Ovary (tissue), 9 donors: ENCODE data around the gene PCDHGA6. TPM values are rescaled to one million over a fixed set of nuclear protein-coding genes. Genes with fewer than 3 reads are reported as not detected.

ENCODE experiments used
- DNase-seq, 5 donors: peaks; one replicate each; pipeline ENCODE4 v3.0.0-alpha.2; 2019 to 2020
- H3K27ac ChIP-seq, 2 donors: fragments of 200-600 bp; one replicate each; pipeline versions ENCODE4 v1.5.1 to v1.8.0; 2019 to 2022
- H3K27me3 ChIP-seq: fragments of 200-600 bp; one replicate; pipeline ENCODE4 v1.8.0; 2022
- H3K36me3 ChIP-seq: fragments of 200-600 bp; sonication (generic); one replicate; pipeline ENCODE4 v1.5.1; 2019
- H3K4me1 ChIP-seq: one replicate; pipeline ENCODE4 v1.8.1; 2013; ENCODE audit warnings: mild to moderate bottlenecking, moderate library complexity; ENCODE audit not compliant: insufficient read depth
- H3K4me3 ChIP-seq: fragments of 200-600 bp; sonication (generic); one replicate; pipeline ENCODE4 v1.5.1; 2017
- H3K9me3 ChIP-seq, 2 donors: fragments of 200-600 bp in 1 of 2; sonication (generic) in 1 of 2; one replicate each; pipeline versions ENCODE4 v1.5.1 to v1.8.1; 2013 to 2019; ENCODE audit warnings: mild to moderate bottlenecking in 1 of 2, moderate library complexity in 1 of 2
- CTCF ChIP-seq, 3 donors: fragments of 450-650 bp in 2 of 3; fragments of 200-600 bp in 1 of 3; IDR thresholded peaks; one replicate each; pipeline versions ENCODE4 v1.5.1 to v1.8.0; 2016 to 2022; ENCODE audit warnings: antibody characterized with exemption in 3 of 3, mild to moderate bottlenecking in 1 of 3
- EP300 ChIP-seq: sonication (generic); formaldehyde crosslinking; IDR thresholded peaks from one replicate; pipeline ENCODE4 v1.6.1; 2017; ENCODE audit warnings: antibody characterized with exemption
- POLR2A ChIP-seq: fragments of 450-650 bp; IDR thresholded peaks from one replicate; pipeline ENCODE4 v1.6.1; 2017; ENCODE audit warnings: antibody characterized with exemption, mild to moderate bottlenecking, moderate library complexity
- WGBS, 3 donors: extraction: QIAGEN DNeasy Blood & Tissue Kit in 1 of 3; methylation state at CpG; one replicate each; pipeline versions ENCODE4 v1.1.5 to v1.1.7; 2013 to 2017; 5-methylcytosine and 5-hydroxymethylcytosine counted together
- intact Hi-C, 4 donors: fragments of 100-400 bp; cut with DNase I; formaldehyde crosslinking; loops; one replicate each; pipeline versions ENCODE4 v1.11.0 to v1.15.1; 2022 to 2023
- polyA plus RNA-seq, 2 donors: library from polyadenylated mRNA; stranded (reverse); fragments of 200-250 nt in 1 of 2; fragments of 350-450 nt in 1 of 2; fragmentation: Illumina TruSeq in 1 of 2; extraction: RNeasy Lipid Tissue Mini Kit (QIAGEN cat#74804) in 1 of 2; gene quantifications; one replicate each; pipeline ENCODE4 v1.2.3, GENCODE V29; 2013 to 2014
- total RNA-seq, 7 donors: library from RNA; depleted of rRNA in 2 of 7; stranded (reverse); fragments of >200 nt in 2 of 7; fragmentation: NEBNext Ultra II Directional in 3 of 7; extraction: Animal tissue kit (Norgen Biotek cat#: 25700) in 3 of 7; gene quantifications; one replicate each; pipeline versions ENCODE4 v1.1.0 to v1.2.4, GENCODE V29; 2016 to 2023
- donor health status: DM: no; HTN: no; CAD: no; lungs with moderate emphysema.
- donor health status: DM: no; HTN: no; CAD: no.
- donor health status: Bipolar disorder and iron deficiency.
- donor health status: DM: yes; HTN: yes; CAD: no.
- donor health status: DM: no; HTN: no; CAD: no.
- donor health status: DM: yes; HTN: yes; CAD: no.

The PCDHGA6 gene
- total and polyA plus RNA-seq, 9 donors: 3.6 to 14.5 (median 8.5) TPM

DNA sequence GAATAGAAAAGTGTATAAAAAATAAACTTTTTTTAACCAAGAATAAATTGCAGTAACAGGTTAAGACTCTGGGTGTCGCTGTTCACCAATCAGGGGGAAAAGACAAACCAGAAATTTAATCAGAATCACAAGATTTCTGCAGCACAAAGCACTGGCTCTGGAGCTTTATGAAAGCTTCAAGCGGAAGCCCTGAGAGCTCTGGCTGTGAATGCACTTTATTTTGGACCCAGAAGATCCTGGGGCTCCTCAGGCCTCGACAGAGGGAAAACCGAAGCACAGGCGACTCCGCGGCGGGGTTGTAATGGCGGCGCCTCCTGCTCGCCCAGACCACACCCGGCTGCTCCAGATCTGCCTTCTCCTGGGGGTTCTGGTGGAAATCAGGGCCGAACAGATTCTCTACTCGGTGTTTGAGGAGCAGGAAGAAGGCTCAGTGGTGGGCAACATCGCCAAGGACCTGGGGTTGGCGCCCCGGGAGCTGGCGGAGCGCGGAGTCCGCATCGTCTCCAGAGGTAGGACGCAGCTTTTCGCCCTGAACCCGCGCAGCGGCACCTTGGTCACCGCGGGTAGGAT lies 18.7 kb upstream of the PCDHGA6 start, which contains the start of gene PCDHGA4:
TSS of gene PCDHGA4 (plus strand) at position 122 of the 570 bp plus-strand sequence. CDS start at position 209, 87 bp downstream.
- peak within 1 kb of the TSS; percentile 10 for H3K4me3 ChIP-seq
- intact Hi-C loops: no loop called here
- no peak for DNase-seq
- H3K27me3 ChIP-seq: no peaks in the 10 kb centered on the region
- TF ChIP-seq CTCF (IDR thresholded peaks at IDR 0.05) (no peak), POLR2A (no peak), EP300 (no peak)
- 9 to 19% (median 11%) methylated on average over 29 of the region's 29 CpGs for WGBS, 3 donors
- no peak within 1 kb of the TSS for H3K27ac ChIP-seq
- H3K9me3 ChIP-seq: peaks cover 7 to 52% of the 10 kb centered on the region in 2 donors
- no peaks in the 10 kb centered on the region for H3K4me1 ChIP-seq
- H3K36me3 ChIP-seq: no peaks in the 10 kb centered on the region

- no peak for TF ChIP-seq EP300
- TF ChIP-seq CTCF (IDR thresholded peaks at IDR 0.05): no peak
- no peak for TF ChIP-seq POLR2A
- WGBS, 3 donors: 43 to 62% (median 53%) methylated on average over 24 of the region's 24 CpGs
- no peaks in the 10 kb centered on the region for H3K27me3 ChIP-seq
- H3K9me3 ChIP-seq: peaks cover 7 to 52% of the 10 kb centered on the region in 2 donors
- no peak overlapping the region for H3K27ac ChIP-seq
- H3K4me1 ChIP-seq: no peaks in the 10 kb centered on the region
- intact Hi-C loops: no loop called here
- DNase-seq: no peak
- H3K36me3 ChIP-seq: no peaks in the 10 kb centered on the region
- no peak overlapping the region for H3K4me3 ChIP-seq
Observed at GRCh38 chr5:141355641-141356040, 18.1 kb upstream of the PCDHGA6 start.

- Histone ChIP-seq H3K36me3 (no peaks in the 10 kb centered on the region), H3K9me3 (peaks cover 7 to 52% of the 10 kb centered on the region in 2 donors), H3K4me1 (no peaks in the 10 kb centered on the region), H3K27me3 (no peaks in the 10 kb centered on the region), H3K4me3 (no peak overlapping the region), H3K27ac (no peak overlapping the region)
- DNase-seq: no peak
- WGBS, 3 donors: 68 to 82% (median 77%) methylated on average over 5 of the region's 5 CpGs
- TF ChIP-seq POLR2A: no peak
- no peak for TF ChIP-seq EP300
- TF ChIP-seq CTCF (IDR thresholded peaks at IDR 0.05): no peak
- intact Hi-C loops: no loop called here
Observed at GRCh38 chr5:141356133-141356532, 17.6 kb upstream of the PCDHGA6 start.

DNA sequence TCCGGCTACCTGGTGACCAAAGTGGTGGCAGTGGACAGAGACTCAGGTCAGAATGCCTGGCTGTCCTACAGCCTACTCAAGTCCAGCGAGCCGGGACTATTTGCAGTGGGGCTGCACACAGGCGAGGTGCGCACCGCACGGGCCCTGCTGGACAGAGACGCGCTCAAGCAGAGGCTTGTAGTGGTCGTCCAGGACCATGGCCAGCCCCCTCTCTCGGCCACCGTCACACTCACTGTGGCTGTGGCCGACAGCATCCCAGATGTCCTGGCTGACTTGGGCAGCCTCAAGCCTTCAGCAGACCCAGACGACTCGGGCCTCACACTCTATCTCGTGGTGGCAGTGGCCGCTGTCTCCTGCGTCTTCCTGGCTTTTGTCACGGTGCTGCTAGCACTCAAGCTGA lies 16.7 kb upstream of the PCDHGA6 start:
- Histone ChIP-seq H3K36me3 (no peaks in the 10 kb centered on the region), H3K27ac (no peak overlapping the region), H3K27me3 (no peaks in the 10 kb centered on the region), H3K4me1 (no peaks in the 10 kb centered on the region), H3K9me3 (peaks cover 7 to 52% of the 10 kb centered on the region in 2 donors), H3K4me3 (no peak overlapping the region)
- DNase-seq: no peak
- TF ChIP-seq CTCF (IDR thresholded peaks at IDR 0.05) (no peak), POLR2A (no peak)
- WGBS, 3 donors: 42 to 66% (median 46%) methylated on average over 19 of the region's 19 CpGs
- intact Hi-C loops: no loop called here
